NOMO-1 treated with dmso at 0.1 percent for 144 hours (cell line): ENCODE measurements around the gene DPF3.

Experiments used
- DNase-seq: peaks from one replicate; lab custom pipeline; 2025; ENCODE audit not compliant: unreplicated experiment; lab: John Stamatoyannopoulos, UW

The DPF3 gene

GRCh38 chr14:72743626-72744025, 150.3 kb downstream of the DPF3 start:
- DNase-seq, result no peak

- DNase-seq, result no peak
Measured at GRCh38 chr14:72742838-72743195, 151.1 kb downstream of the DPF3 start.

GRCh38 chr14:72742118-72742837, 151.6 kb downstream of the DPF3 start:
- no peak for DNase-seq

DNA sequence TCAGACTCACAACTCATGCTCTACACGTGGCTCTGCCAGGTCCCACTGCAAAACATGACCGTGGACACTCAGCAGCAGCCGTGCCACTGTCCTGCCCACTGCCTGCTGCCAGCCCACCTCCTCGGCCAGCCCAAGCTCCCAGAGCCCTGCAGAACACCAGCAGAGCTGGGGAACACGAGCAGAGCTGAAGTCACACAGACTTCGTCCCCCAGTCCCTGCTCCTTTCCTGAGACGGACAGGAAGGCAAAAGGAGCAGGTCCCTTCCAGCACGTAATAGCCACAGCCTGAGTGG, 152.1 kb downstream of the DPF3 start:
- DNase-seq, result no peak

DNA sequence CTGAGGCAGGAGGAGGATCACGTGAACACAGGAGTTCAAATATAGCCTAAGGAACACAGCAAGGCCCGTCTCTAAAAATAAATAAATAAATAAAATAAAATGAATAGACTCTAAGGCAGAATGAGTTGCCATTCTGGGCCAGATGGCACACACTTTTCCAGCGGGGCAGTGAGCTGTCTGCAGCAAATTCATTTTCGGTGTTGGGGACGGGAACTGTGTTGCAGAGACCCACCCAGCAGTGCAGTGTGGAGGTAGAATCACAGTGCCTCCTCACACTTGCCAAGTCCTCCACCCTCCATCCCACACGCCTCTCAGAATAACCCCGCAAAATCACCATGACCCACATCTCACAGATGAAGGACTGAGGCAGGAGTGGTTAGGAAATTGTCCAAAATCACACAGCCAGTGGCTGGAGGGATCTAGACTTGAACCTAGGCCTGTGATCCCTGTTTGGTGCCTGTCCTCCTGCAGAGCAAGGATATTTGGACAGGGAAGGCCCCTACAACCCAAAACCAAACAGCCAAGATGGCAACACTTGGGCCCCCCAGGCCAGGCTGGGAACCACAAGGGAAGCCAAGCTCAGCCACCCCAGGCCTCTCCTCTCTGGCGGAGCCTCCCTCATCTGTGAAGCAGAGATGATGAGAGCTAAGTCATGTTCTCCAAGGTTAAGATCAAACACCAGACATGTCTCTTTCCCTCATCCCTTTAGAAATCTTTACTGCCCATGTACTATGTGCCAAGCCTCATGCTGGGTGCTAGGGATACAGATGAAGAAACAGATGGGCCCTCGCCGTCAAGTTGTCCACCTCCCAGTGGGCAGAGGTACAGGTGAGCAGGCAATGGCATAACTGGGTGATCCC, 152.7 kb downstream of the DPF3 start:
- no peak for DNase-seq

GRCh38 chr14:72740504-72740961, 153.4 kb downstream of the DPF3 start:
- no peak for DNase-seq

DNA sequence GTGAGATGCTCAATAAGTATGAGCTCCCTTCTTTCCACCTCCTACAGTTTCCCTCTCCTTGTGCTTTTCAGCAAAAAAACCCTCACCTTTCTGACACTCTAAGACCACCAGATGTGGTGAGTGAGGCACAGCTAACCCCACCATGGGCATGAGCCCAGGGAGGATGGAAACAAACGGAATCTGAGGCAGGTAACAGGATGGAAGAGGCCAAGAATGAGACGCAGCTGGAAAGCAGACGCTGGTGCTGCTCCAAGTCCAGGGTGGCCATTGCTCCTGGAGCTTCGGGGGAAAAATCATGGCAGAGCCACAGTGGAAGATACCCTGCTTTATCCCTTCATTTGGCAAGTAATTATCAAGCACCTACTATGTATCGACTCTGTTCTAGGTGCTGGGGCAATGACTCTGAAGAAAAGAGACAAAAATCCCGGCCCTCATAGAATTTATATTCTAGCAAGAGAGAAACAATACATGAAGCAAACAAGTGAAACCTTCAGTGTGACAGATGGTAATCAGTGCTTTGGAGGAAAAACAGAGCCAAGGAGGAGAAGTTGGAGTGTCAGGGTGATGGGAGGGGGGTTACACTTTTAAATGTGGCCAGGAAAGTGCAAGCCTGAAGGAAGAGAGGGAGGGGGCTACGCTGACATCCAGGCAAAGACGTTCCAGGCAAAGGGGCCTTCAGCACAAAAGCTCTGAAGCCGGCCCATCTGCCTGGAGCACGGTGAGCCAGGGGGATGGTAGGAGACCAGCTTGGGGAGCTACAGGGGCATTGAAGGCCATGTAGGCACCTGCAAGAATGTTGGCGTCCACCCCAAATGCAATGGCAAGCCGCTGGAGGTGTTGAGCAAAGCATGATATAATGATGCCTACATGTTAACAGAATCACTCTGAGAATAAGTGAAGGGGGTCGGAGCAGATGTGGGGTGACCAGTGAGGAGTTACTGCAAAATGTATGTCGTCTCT, 154.2 kb downstream of the DPF3 start:
- no peak for DNase-seq

GRCh38 chr14:72738161-72738611, 155.7 kb downstream of the DPF3 start:
- DNase-seq, result no peak

DNA sequence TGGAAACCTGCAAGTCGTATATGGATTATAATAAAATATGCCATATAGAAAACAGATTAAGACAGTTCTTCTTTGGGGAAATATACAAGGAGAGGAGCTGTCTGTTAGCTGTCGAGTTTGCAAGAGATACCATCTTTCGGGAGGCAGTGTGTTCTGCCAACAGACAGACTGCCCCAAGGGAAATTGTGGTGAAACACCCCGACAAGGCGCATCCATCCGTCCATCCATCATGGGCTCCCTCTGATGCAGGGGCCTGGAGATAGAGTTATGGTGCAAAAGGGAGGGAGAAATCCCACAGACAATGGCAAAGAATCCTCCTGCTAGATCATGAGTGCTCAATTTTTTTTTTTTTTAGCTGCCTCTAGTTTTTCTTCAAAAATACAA, 156.3 kb downstream of the DPF3 start:
- no peak for DNase-seq

GRCh38 chr14:72736786-72737559, 156.9 kb downstream of the DPF3 start:
- DNase-seq, result no peak

GRCh38 chr14:72736308-72736707, 157.6 kb downstream of the DPF3 start:
- DNase-seq, result no peak

DNA sequence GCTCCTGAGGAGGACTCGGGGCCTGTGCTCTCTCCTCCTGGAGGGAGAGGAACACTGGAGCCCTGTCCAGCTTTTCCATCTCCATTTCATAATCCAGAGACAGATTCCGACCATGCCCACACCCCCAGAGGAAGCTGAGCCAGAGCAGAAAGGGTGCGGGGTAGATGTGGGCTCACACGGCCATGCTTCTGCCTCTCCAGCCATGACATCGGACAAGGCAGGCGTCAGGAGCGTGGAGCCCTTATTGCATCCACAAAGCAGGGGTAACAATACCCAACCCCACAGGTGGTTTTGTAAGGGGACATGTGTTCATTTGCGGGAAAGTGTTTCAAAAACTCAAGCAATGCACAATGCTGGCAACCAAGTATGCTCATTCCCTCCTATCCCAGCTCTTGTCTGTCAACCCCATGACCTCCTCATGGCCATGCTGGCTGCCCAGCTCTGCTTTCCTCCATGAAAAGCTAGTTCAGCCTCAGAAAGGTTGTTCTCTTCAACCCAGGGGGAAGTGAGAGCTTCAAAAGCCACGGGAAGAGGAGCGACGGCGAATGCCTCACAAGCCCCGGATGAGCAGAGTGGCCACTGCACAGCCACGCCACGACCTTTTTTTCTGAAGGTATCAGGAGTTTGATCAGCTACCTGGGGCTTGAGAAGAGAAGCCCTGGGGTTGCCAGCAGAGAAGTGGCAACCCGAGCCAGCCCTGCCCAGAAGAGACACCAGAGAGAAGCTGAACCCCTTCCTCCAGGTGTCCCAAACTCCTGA, 161.7 kb downstream of the DPF3 start:
- DNase-seq, result no peak

- DNase-seq, result no peak
Measured at GRCh38 chr14:72731252-72732020, 162.5 kb downstream of the DPF3 start.

DNA sequence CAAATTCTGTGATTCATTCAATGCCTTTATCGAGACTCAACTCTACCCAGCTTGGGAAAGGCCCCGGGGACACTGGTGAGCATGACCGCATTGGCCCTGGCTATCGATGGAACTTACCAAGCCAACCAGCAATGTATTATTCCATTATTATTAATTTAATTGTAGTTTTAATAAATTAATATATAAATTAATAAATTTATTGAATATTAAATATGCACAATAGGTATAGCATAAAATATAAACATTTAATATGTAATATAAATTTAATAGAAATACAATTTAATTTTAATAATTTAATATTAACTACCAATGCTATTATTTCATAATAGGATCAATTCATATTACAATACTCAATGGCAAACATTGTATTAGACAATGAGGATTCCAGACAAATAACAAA, 163.4 kb downstream of the DPF3 start:
- DNase-seq, result no peak

DNA sequence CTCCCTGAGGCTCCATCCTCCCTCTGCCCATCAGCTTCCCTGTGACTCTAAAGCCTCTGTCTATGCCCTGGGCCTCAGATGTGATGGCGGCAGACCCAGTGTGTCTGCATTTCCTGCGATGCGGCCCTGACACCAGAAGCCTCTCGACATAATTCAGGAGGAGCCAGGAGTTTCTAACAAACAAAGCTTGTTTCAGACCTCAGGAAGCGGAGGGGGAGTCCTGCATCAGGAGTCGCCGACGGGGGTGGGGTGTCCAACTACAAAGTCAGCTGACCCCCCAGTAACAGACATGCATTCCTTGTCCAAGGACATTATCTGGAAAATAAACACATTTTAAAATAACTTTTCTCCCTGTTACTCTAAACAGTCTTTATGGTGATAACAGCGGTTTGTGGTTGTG, 167.5 kb downstream of the DPF3 start:
- no peak for DNase-seq

DNA sequence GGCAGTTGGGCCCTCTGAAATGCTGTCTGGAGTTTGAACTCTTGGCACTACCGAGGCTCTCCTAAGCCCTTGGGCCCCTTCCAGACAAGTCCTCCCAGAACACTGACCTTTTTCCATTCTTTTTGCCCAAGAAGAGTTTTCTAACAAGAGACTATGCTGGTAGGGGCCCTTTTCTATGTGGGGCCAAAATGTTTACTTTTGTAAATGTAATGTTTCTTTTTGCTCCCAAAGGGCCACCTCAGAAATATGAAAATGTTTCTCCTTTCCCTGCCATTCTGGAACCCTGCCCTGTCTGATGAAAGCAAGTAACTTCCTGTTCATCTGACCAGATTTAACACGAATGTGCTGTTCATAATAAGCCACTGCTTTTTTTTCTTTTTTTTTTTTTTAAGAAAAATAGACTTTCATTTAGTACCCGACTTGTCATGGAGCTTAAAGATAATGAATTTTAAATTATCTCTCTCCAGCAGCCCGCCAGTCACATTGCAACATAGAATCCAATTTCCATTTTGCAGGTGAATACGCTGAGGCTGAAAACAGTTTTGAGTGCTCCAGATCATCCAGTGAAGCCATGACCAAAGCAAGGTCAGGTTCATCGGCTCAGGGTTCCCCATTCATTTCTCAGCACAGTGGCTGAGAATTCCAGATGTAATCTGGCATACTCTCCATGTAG, 169.9 kb downstream of the DPF3 start:
- no peak for DNase-seq

DNA sequence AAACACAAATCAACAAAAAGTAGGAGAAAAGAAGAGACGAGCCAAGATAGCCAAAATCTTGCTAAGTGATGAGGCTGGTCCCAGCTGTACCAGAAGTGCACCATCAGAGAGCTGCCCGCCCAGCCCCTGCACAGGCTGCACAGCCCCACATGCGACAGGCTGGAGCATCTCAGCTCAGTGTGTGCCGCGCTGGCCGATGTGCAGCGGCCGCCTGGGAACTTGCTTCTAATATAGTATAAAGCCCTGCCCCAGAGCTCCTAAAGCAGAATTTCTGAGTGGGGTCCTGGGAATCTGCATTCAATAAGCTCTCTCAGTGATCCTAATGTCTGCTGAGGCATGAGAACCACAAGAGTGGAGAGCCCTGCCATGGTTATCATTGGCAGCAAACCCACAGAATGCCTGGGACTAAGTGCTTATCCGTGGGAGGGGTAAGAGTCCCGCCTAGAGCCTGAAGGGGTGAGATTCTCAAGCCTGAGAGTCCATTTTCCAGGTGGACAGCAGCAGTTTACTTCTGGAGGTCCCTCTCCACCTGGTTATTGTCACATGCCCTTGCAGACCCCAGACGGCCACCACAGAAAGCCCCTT, 171.6 kb downstream of the DPF3 start:
- no peak for DNase-seq

- no peak for DNase-seq
Measured at GRCh38 chr14:72721083-72721482, 172.8 kb downstream of the DPF3 start.
